Lower leg skin (tissue), 3 donors: ENCODE data around the gene CDC73.

Experiments used
- POLR2A ChIP-seq, 2 donors: fragments of 450-650 bp; IDR thresholded peaks; one replicate each; pipeline ENCODE4 v1.6.1; 2016 to 2017; ENCODE audit warnings: antibody characterized with exemption in 2 of 2, mild to moderate bottlenecking in 1 of 2, moderate library complexity in 1 of 2
- TF ChIP-seq, protein P1 (sequence below), 3 donors: fragments of 450-650 bp; IDR thresholded peaks; one replicate each; pipeline ENCODE4 v1.5.1; 2016; ENCODE audit warnings: antibody characterized with exemption in 3 of 3, mild to moderate bottlenecking in 3 of 3, moderate library complexity in 2 of 3

DNA sequence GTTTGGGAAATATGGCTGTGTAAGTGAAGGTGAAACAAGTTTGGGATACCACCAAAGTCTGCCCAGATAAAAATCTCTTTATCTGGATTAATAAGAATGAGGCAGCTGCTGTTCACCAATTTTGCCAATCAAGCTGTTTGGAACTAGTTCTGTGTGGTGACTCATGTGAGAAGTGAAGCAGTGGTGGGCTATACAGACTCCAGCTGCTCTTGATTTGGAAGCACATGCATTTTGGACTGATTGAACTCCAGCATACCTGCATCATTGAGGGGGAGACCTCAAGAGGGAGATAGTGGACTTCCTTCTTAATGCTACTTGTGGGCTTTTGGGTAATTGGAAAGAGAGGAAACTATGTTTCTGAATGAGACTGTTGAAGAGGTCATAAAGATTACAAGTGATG, 163.8 kb downstream of the CDC73 start:
- TF ChIP-seq, protein P1, sequence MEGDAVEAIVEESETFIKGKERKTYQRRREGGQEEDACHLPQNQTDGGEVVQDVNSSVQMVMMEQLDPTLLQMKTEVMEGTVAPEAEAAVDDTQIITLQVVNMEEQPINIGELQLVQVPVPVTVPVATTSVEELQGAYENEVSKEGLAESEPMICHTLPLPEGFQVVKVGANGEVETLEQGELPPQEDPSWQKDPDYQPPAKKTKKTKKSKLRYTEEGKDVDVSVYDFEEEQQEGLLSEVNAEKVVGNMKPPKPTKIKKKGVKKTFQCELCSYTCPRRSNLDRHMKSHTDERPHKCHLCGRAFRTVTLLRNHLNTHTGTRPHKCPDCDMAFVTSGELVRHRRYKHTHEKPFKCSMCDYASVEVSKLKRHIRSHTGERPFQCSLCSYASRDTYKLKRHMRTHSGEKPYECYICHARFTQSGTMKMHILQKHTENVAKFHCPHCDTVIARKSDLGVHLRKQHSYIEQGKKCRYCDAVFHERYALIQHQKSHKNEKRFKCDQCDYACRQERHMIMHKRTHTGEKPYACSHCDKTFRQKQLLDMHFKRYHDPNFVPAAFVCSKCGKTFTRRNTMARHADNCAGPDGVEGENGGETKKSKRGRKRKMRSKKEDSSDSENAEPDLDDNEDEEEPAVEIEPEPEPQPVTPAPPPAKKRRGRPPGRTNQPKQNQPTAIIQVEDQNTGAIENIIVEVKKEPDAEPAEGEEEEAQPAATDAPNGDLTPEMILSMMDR (IDR thresholded peaks at IDR 0.05) = no peak
- no peak for TF ChIP-seq POLR2A (IDR thresholded peaks at IDR 0.05)
